GM19438 (cell line): ENCODE measurements around the gene TEX11.
"Not testable (repeated sequence)": the region's sequence is repeated elsewhere in the genome, so short reads cannot be mapped to it uniquely, and the experiment has no call there.

Experiments used
- ATAC-seq: cut with Tn5 transposase; IDR thresholded peaks from one replicate; pipeline ENCODE4 v1.9.1; 2021; ENCODE audit warnings: low read depth; ENCODE audit not compliant: unreplicated experiment

TEX11 gene

GRCh38 chrX:70618467-70618866 lies 290.0 kb downstream of the TEX11 start:
- no peak for ATAC-seq

- ATAC-seq = no peak
Observed at GRCh38 chrX:70613295-70613694, 295.2 kb downstream of the TEX11 start.

DNA sequence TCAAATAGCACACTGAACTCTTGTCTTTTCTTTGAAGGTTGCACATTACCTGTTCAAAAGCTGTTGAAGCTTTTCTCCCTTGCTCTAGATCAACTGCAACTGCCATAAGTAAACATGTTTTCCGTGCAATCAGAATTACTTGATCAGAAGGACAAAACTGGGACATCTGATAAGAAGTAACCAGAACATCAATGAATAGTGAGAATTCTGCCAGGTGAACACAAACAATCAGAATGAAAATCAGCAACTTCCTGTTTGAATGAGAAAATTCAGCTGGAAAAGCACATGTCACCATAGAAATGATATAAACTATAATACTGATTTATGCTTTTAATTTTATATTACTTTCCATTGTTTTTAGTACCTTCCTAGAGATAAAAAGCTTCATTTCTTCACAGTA lies 303.2 kb downstream of the TEX11 start:
- no peak for ATAC-seq

DNA sequence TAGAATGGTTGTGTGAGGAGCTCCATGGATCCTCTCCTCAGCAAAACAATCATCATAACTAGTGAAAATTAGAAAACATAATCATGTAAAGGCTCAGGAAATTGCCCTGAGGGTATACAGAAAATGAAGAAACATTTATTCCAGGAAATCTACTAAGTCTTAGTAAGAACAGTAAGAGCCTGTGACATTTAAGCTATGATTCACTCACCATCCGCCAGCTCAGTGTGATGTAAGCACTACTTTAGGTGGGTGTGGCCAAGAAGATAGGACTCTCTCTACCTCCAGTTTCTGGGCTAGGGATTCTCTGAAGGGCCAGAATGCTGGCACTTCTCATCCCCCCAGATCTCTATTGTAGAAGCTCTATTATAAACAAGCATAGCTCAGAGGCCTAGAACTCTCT lies 316.4 kb downstream of the TEX11 start:
- no peak for ATAC-seq

DNA sequence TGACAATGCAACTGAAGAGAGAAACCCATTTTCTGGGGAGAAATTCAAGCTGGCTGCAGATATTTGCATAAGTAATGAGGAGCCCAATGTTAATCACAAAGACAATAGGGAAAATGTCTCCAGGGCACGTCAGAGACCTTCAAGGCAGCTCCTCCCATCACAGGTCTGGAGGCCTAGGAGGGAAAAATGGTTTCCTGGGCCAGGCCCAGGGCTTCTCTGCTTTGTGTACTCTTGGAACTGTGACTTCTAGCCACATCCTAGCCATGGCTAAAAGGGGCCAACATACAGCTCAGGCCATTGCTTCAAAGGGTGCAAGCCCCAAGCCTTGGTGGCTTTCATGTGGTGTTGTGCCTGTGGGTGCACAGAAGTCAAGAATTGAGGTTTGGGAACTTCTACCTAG lies 321.4 kb downstream of the TEX11 start:
- not testable (repeated sequence) for ATAC-seq

DNA sequence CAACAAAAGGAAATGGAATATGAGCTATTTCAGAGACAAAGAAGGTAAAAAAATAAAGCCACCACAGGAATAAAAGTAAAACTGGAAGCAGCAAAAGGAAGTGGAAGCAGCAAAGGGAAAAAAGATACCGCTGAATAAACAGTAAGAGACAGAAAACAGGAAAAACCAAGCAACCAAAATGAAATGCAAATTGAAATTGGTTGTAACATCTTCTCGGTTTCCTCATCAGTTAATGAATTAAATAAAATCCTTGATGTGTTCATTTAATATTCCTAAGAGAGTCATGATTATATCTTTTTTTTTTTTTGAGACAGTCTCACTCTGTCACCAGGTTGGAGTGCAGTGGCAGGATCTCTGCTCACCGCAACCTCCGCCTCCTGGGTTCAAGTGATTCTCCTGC lies 331.1 kb downstream of the TEX11 start:
- no peak for ATAC-seq

- not testable (repeated sequence) for ATAC-seq
Observed at GRCh38 chrX:70569922-70570576, 338.5 kb downstream of the TEX11 start.

DNA sequence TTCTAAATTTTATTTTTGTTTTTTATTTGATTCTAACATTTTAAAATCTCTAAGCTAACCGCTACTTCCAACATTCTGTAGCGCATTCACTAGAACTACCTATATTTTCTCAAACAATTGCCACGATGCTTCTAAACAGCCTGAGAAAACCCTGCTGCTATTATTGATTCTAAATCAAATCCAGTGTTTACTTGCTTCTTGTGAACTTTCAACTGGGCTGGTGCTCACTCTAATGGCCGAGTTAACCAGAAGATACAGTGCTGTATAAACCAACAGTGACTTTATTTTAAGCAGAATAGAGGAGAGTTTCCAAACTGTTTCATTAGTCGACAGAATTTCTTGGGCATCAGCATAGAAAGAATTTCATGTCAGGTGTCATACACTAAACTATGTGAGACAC lies 353.6 kb downstream of the TEX11 start:
- ATAC-seq = no peak

DNA sequence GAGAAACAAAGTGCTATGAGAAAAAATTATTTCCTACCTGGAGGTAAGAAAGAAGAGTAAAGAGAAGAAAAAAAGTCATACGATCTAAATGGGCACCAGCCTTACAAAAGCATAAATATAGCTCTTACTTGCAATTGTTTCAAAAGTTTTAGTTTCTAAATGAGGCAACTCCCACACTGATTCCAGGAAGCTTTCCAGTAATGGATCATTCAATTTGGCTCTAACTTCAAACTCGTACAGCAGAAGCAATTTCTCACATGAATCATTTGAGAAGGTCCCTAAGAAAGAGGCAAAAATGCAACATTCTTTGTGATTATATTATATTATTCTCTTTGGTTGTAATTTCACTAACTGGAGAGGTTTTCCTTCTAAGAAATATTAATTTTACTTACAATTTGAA lies 354.0 kb downstream of the TEX11 start:
- no peak for ATAC-seq

DNA sequence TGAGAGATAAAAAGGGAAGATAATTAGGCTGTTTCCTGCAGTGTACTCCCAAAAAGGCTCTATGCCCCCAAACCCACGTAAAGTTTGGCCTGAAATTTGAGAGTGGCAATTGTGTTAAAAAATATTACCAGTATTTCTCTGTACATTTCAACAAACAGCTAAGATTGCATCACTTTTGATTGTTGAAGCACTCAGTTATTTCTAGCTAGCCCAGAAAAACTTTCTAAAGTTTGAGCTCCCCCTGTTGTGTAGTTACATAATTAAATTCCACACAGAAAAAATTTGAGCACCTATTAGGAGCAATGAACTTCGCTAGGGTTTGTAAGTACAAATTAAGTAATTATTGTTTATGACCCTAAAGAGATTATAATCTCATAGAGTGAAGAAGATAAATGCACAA lies 354.4 kb downstream of the TEX11 start:
- no peak for ATAC-seq

DNA sequence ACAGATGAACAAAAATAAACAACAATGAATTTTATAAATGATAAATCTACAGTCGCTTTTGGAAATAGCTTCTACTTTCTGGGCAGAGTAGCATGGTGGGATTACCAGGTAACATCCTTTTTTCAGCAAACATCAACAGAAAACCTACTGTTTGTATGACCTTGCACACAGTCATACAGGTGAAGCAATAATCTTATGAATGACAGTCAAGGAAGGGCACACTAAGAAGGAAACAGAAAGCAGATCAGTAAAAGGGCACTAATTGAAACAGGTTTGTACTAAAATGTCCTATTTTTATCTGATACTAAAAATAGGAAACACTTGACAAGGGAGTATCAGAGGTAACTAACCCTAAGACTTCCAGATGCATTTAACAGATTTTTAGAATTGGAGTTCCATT lies 355.0 kb downstream of the TEX11 start:
- ATAC-seq = no peak

DNA sequence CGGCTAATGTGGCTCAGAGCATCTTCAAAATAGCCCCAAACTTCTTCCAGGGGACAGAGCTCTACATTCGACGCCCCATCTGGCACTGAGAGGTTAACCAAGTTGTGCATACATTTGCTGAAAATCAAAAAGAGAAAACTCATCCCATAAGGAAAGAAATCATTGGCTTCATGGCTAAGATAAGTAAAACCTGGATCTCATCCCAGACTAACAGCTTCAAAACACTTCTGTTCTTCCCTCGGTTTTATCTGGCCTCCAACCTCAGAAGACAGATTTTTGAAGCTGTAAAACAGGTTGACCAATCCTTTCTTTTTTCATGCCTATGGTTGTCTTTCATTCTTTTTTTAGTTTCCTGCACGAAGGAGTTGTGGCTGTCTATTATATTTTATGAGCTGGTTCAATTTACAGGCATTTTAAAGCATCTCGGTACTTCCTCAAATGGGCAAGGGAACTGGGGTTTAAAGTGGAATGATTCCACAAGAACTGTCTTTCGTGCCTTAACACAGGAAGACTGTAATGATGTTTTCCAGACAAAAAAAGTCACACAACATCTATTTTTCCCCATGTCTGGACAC lies 356.3 kb downstream of the TEX11 start:
- no peak for ATAC-seq

DNA sequence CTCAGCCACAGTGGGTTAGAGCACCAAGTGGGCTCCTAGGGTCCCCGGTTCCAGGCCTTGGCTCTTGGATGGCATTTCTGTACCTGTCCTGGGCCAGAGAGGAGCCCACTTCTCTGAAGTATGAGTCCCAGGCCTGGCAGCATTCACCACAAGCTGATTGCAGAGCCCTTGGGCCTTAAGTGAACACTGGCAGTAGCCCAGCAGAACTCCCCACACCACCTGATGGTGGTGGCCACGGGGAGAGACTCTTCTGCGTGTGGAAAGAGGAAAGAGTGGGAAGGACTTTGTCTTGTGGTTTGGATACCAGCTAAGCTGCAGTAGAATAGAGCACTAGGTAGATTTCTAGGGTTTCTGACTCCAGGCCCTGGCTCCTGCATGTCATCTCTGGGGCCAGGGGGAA lies 359.1 kb downstream of the TEX11 start:
- no peak for ATAC-seq

DNA sequence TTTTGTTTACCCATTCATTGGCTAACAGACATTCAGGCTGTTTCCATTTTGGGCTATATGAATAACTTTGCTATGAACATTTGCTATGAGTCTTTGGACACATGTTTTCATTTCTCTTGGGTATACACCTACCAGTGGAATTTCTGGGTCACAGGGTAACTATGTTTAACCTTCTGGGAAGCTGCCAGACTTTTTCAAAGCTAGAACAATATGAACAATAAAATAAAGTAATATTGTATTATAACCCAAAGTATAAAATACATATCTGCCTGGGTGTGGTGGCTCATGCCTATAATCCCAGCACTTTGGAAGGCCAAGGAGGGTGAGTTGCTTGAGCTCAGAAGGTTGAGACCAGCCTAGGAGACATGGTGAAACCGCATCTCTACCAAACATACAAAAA lies 373.3 kb downstream of the TEX11 start:
- ATAC-seq = no peak

- no peak for ATAC-seq
Observed at GRCh38 chrX:70527610-70528345, 380.7 kb downstream of the TEX11 start.

DNA sequence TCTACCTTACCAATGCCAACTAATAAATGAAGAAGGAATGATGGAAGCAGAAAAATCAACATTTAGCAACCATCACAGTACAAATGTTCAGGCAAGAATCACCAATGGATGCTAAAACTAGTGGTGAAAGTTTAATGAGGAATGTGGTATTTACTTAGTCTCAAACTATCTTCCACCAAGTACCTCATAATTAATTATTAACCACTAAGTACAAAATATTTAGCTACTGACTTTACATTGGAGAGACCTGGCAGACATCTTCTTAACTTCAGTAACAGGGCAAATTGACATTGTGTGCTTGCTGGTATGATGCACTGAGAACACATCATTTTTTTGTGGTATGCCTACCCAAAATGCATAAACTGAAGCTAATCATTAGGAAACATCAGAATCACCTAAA lies 381.5 kb downstream of the TEX11 start:
- ATAC-seq = no peak

GRCh38 chrX:70525733-70526132 lies 382.8 kb downstream of the TEX11 start:
- ATAC-seq = no peak

- not testable (repeated sequence) for ATAC-seq
Observed at GRCh38 chrX:70515692-70516091, 392.8 kb downstream of the TEX11 start.

GRCh38 chrX:70515270-70515669 lies 393.2 kb downstream of the TEX11 start:
- not testable (repeated sequence) for ATAC-seq

DNA sequence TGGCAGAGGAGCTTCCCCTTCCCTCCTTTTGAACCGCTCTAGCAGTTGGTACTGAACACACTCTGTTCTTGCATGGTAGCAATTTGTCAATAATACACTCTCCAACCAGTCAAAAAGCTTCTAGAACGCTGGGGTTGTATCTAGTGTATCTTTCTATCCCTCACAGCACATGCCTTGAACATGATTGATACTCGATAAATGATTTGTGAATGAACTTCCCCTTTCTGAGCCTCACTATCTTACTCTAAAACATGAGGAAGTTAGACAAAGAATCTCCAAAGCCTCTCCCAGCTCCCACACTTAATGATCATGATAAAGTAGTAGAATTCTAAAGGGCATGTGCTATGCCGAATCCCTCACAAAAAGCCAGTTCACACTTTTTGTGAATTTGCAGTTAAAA lies 399.4 kb downstream of the TEX11 start:
- no peak for ATAC-seq

DNA sequence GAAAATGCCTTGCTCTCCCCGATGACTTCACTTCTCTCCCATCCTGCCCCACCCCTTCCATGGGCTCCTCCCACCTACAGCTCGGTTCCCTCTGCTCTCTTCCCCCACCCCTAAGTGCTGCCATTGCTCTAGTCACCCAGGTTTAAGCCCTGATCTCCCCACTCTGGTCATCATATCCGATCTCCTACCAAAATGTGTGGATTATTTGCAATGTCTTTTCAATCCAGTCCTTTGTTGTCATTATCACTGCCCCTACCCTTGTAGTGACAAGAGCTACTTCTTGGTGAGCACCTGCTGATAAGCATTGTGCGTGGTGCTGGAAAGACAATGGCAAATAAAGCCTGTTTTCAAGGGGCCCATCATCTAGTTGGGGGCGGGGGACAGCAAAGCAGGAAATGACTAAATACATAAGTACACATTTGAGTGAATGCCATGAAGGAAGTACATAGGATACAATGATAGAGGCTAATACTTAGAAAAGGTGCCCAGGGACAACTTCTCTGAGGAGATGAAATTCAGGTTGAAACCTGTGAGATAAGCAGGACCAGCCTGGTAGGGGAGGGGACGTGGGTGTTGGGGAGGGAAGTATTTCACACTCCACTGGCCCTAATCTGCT lies 400.1 kb downstream of the TEX11 start:
- peak; percentile 61 for ATAC-seq

GRCh38 chrX:70505451-70505841 lies 403.1 kb downstream of the TEX11 start:
- no peak for ATAC-seq
